ENCODE data around the gene GRM8. TPM values are rescaled to one million over a fixed set of nuclear protein-coding genes. Genes with fewer than 3 reads are reported as not detected.

GRM8 gene
- total and polyA plus RNA-seq, 10 of the 15 experiments (the other 5 are each of a cell fraction or from before 2014, with no cell fraction given), result 0.33 to 7.1 (median 0.45) TPM; not detected in 2

DNA sequence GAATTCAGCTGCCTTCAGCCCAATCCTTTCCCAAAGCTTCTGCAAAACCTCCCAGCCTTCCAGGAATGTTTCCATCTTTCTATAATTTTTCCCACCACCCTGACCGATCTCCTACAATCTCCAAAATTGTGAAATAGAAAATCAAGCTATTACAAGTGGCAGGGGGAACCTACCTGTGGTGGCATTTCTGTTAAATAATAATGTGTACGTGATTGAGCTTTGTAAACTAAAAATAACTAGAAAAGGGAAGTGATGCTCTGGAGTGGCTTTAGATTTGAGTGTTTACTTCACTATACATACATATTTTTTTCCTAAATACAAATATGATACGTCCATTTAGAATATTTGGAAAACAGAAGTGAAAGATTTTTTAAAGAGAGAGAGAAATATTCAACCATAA is 593.6 kb downstream of the GRM8 start (continued):
- TF ChIP-seq, protein P1, sequence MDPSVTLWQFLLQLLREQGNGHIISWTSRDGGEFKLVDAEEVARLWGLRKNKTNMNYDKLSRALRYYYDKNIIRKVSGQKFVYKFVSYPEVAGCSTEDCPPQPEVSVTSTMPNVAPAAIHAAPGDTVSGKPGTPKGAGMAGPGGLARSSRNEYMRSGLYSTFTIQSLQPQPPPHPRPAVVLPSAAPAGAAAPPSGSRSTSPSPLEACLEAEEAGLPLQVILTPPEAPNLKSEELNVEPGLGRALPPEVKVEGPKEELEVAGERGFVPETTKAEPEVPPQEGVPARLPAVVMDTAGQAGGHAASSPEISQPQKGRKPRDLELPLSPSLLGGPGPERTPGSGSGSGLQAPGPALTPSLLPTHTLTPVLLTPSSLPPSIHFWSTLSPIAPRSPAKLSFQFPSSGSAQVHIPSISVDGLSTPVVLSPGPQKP (IDR thresholded peaks at IDR 0.05; ENCODE audit: low read depth, low read length), result no peak
- TF ChIP-seq WRNIP1 (IDR thresholded peaks at IDR 0.05; ENCODE audit: borderline replicate concordance, low read depth, low read length) (no peak), RELA (IDR thresholded peaks at IDR 0.05; ENCODE audit: borderline replicate concordance, partially characterized antibody) (no peak), ATF7 (IDR thresholded peaks at IDR 0.05; ENCODE audit: low read depth) (peak; percentile 90), NFIC (IDR thresholded peaks at IDR 0.05; ENCODE audit: low read depth, low read length) (peak; percentile 99), BRCA1 (IDR thresholded peaks at IDR 0.05; ENCODE audit: low read depth, low read length) (no peak), TARDBP (IDR thresholded peaks at IDR 0.05; ENCODE audit: borderline replicate concordance) (no peak), GABPA (IDR thresholded peaks at IDR 0.05; ENCODE audit: low read depth) (peak; percentile 65), EP300 (IDR thresholded peaks at IDR 0.05; ENCODE audit: borderline replicate concordance in 1 of 2, control insufficient read depth in 1 of 2, low read depth in 2 of 2, low read length in 2 of 2) (peak; percentile 96 to 98), ZSCAN29 (IDR thresholded peaks at IDR 0.05) (0 out of 2 replicates have a peak, but pooled peaks have one; percentile 15), SP1 (IDR thresholded peaks at IDR 0.05; ENCODE audit: low read depth, low read length) (peak; percentile 52), ZNF217 (IDR thresholded peaks at IDR 0.05) (peak; percentile 90; the same call in 1 of the 2 replicates), TAF1 (IDR thresholded peaks at IDR 0.05; ENCODE audit: borderline replicate concordance, low read depth, low read length) (no peak), ZZZ3 (IDR thresholded peaks at IDR 0.05; ENCODE audit: control insufficient read depth, insufficient read length, low read depth) (no peak), CREM (IDR thresholded peaks at IDR 0.05; ENCODE audit: low read depth) (peak; percentile 69; the same call in 1 of the 2 replicates), POLR2AphosphoS5 (IDR thresholded peaks at IDR 0.05; ENCODE audit: low read length) (no peak), BMI1 (IDR thresholded peaks at IDR 0.05; ENCODE audit: borderline replicate concordance) (peak; percentile 81; the same call in 1 of the 2 replicates), MTA2 (IDR thresholded peaks at IDR 0.05; ENCODE audit: low read depth) (peak; percentile 97), RCOR1 (conservative IDR thresholded peaks at IDR 0.05; ENCODE audit: low read depth, low read length) (no peak), RAD51 (IDR thresholded peaks at IDR 0.05) (0 out of 2 replicates have a peak, but pooled peaks have one; percentile 24)
- TF ChIP-seq, protein P2, sequence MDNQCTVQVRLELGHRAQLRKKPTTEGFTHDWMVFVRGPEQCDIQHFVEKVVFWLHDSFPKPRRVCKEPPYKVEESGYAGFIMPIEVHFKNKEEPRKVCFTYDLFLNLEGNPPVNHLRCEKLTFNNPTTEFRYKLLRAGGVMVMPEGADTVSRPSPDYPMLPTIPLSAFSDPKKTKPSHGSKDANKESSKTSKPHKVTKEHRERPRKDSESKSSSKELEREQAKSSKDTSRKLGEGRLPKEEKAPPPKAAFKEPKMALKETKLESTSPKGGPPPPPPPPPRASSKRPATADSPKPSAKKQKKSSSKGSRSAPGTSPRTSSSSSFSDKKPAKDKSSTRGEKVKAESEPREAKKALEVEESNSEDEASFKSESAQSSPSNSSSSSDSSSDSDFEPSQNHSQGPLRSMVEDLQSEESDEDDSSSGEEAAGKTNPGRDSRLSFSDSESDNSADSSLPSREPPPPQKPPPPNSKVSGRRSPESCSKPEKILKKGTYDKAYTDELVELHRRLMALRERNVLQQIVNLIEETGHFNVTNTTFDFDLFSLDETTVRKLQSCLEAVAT (IDR thresholded peaks at IDR 0.05), result no peak
- TF ChIP-seq, protein P3, sequence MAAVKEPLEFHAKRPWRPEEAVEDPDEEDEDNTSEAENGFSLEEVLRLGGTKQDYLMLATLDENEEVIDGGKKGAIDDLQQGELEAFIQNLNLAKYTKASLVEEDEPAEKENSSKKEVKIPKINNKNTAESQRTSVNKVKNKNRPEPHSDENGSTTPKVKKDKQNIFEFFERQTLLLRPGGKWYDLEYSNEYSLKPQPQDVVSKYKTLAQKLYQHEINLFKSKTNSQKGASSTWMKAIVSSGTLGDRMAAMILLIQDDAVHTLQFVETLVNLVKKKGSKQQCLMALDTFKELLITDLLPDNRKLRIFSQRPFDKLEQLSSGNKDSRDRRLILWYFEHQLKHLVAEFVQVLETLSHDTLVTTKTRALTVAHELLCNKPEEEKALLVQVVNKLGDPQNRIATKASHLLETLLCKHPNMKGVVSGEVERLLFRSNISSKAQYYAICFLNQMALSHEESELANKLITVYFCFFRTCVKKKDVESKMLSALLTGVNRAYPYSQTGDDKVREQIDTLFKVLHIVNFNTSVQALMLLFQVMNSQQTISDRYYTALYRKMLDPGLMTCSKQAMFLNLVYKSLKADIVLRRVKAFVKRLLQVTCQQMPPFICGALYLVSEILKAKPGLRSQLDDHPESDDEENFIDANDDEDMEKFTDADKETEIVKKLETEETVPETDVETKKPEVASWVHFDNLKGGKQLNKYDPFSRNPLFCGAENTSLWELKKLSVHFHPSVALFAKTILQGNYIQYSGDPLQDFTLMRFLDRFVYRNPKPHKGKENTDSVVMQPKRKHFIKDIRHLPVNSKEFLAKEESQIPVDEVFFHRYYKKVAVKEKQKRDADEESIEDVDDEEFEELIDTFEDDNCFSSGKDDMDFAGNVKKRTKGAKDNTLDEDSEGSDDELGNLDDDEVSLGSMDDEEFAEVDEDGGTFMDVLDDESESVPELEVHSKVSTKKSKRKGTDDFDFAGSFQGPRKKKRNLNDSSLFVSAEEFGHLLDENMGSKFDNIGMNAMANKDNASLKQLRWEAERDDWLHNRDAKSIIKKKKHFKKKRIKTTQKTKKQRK (IDR thresholded peaks at IDR 0.05; ENCODE audit: low read depth, low read length), result no peak

Measured in GM12878 (cell line).